C4-2B (cell line): ENCODE results near the gene AMIGO2.
"Not testable (repeated sequence)": the region's sequence is repeated elsewhere in the genome, so short reads cannot be mapped to it uniquely, and the experiment has no call there.

ENCODE experiments used
- H3K27ac ChIP-seq: fragments of 450-650 bp; 2 replicates; pipeline ENCODE4 v1.5.1; 2017
- CTCF ChIP-seq: fragments of 450-650 bp; conservative IDR thresholded peaks from 2 replicates; pipeline ENCODE4 v1.5.1; 2017; ENCODE audit warnings: mild to moderate bottlenecking
- ZFX ChIP-seq: fragments of 450-650 bp; IDR thresholded peaks from 2 replicates; pipeline ENCODE4 v1.6.1; 2017

The AMIGO2 gene

GRCh38 chr12:47065546-47065945, 14.2 kb downstream of the AMIGO2 start:
- no peak overlapping the region for H3K27ac ChIP-seq
- no peak for TF ChIP-seq ZFX
- no peak for TF ChIP-seq CTCF

GRCh38 chr12:47058640-47059039, 21.1 kb downstream of the AMIGO2 start:
- not testable (repeated sequence) for H3K27ac ChIP-seq

- H3K27ac ChIP-seq: not testable (repeated sequence)
Measured at GRCh38 chr12:47056944-47057343, 22.8 kb downstream of the AMIGO2 start.

GRCh38 chr12:47055856-47056255, 23.9 kb downstream of the AMIGO2 start:
- H3K27ac ChIP-seq: not testable (repeated sequence)

- no peak overlapping the region for H3K27ac ChIP-seq
- no peak for TF ChIP-seq CTCF
Measured at GRCh38 chr12:47054659-47055058, 25.1 kb downstream of the AMIGO2 start.

GRCh38 chr12:47053961-47054360, 25.8 kb downstream of the AMIGO2 start:
- TF ChIP-seq ZFX (no peak), CTCF (no peak)
- no peak overlapping the region for H3K27ac ChIP-seq

GRCh38 chr12:47052274-47052673, 27.5 kb downstream of the AMIGO2 start:
- no peak overlapping the region for H3K27ac ChIP-seq
- TF ChIP-seq CTCF (no peak), ZFX (no peak)

GRCh38 chr12:47051291-47051690, 28.5 kb downstream of the AMIGO2 start:
- not testable (repeated sequence) for H3K27ac ChIP-seq

- TF ChIP-seq ZFX: no peak
- TF ChIP-seq CTCF: no peak
- H3K27ac ChIP-seq: no peak overlapping the region
Measured at GRCh38 chr12:47048541-47048940, 31.2 kb downstream of the AMIGO2 start.

- no peak overlapping the region for H3K27ac ChIP-seq
- TF ChIP-seq CTCF: no peak
- no peak for TF ChIP-seq ZFX
Measured at GRCh38 chr12:47041327-47041726, 38.4 kb downstream of the AMIGO2 start.
